ENCODE measurements around the gene MSI2.

GRCh38 chr17:57311281-57312216, 55.2 kb downstream of the MSI2 start:
- no peak for TF ChIP-seq POLR2A (IDR thresholded peaks at IDR 0.05)
- TF ChIP-seq POLR2AphosphoS5 (IDR thresholded peaks at IDR 0.05): no peak
